Caco-2 (cell line): ENCODE measurements around the gene ERICH2. TPM values are rescaled to one million over a fixed set of nuclear protein-coding genes. Genes with fewer than 3 reads are reported as not detected.
A peak's percentile ranks its signal among the peaks of the same experiment; 100 is the strongest.

ENCODE experiments used
- BruUV-seq: library from RNA; stranded (reverse); fragments of 400-500 nt; replicated peaks from 2 replicates; lab custom pipeline; 2021; lab: Mats Ljungman, UMichigan
- CTCF ChIA-PET: fragments of 300-600 bp; sonication (Branson Sonifier 250); formaldehyde crosslinking; loops from one replicate; lab custom pipeline; 2022; ENCODE audit warnings: antibody characterized with exemption; lab: Charles Lee
- POLR2A ChIA-PET: fragments of 300-600 bp; sonication (Branson Sonifier 250); formaldehyde crosslinking; loops from one replicate; lab custom pipeline; 2022; ENCODE audit warnings: antibody characterized with exemption; lab: Charles Lee
- DNase-seq, 2 experiments: peaks; one replicate each; pipeline versions ENCODE4 v3.0.0 to v3.0.0-alpha.2; 2020 to 2022
- H3K27me3 ChIP-seq: replicated peaks from 2 replicates; pipeline ENCODE4 v1.6.0; 2011; ENCODE audit warnings: low read length; ENCODE audit not compliant: control insufficient read depth, insufficient read depth
- H3K36me3 ChIP-seq: 2 replicates; pipeline ENCODE4 v1.5.1; 2011; ENCODE audit warnings: low read length; ENCODE audit not compliant: control insufficient read depth, insufficient read depth
- H3K4me1 ChIP-seq: fragments of 250-450 bp; sonication (Bioruptor Pico); 2 replicates; pipeline ENCODE4 v1.5.1; 2020; ENCODE audit warnings: mild to moderate bottlenecking
- H3K4me3 ChIP-seq: 2 replicates; pipeline ENCODE4 v1.5.1; 2011; ENCODE audit warnings: low read depth, mild to moderate bottlenecking, control low read depth, low read length
- H3K9me3 ChIP-seq: fragments of 250-450 bp; sonication (Bioruptor Pico); 2 replicates; pipeline ENCODE4 v1.5.1; 2020; ENCODE audit warnings: mild to moderate bottlenecking, moderate library complexity
- H3K27ac Mint-ChIP-seq: one replicate; pipeline ENCODE4 v1.8.0; 2022; ENCODE audit warnings: mixed read lengths; ENCODE audit not compliant: unreplicated experiment
- H3K27me3 Mint-ChIP-seq: one replicate; pipeline ENCODE4 v1.8.0; 2022; ENCODE audit warnings: mixed read lengths; ENCODE audit not compliant: insufficient read depth, unreplicated experiment
- H3K36me3 Mint-ChIP-seq: one replicate; pipeline ENCODE4 v1.8.0; 2022; ENCODE audit warnings: mild to moderate bottlenecking, mixed read lengths; ENCODE audit not compliant: insufficient read depth, unreplicated experiment
- H3K4me1 Mint-ChIP-seq: one replicate; pipeline ENCODE4 v1.8.0; 2022; ENCODE audit warnings: low read depth, mixed read lengths; ENCODE audit not compliant: unreplicated experiment
- H3K4me3 Mint-ChIP-seq: one replicate; pipeline ENCODE4 v1.8.0; 2022; ENCODE audit warnings: mild to moderate bottlenecking, moderate library complexity, mixed read lengths; ENCODE audit not compliant: unreplicated experiment
- H3K9me3 Mint-ChIP-seq: one replicate; pipeline ENCODE4 v1.8.0; 2022; ENCODE audit warnings: mixed read lengths; ENCODE audit not compliant: unreplicated experiment
- intact Hi-C: fragments of 100-400 bp; cut with micrococcal nuclease; formaldehyde crosslinking; loops from one replicate; pipeline ENCODE4 v1.10.0; 2022; ENCODE audit not compliant: unreplicated experiment
- total RNA-seq: library from RNA; stranded (reverse); gene quantifications from 2 replicates; pipeline ENCODE4 v1.2.3, GENCODE V29; 2022
- TF ChIP-seq, protein P1 (sequence below), 2 experiments: fragments of 200-600 bp in 1 of 2; IDR thresholded peaks; 1 replicate in 1 of 2; 2 replicates in 1 of 2; pipeline versions ENCODE4 v1.5.1 to v1.8.0; 2011 to 2022; ENCODE audit warnings: antibody characterized with exemption in 1 of 2, control low read depth in 1 of 2, inconsistent platforms in 1 of 2, low read depth in 1 of 2, low read length in 1 of 2, mild to moderate bottlenecking in 1 of 2, moderate library complexity in 1 of 2; ENCODE audit not compliant: insufficient read depth in 1 of 2, severe bottlenecking in 1 of 2, unreplicated experiment in 1 of 2

Gene ERICH2
- total RNA-seq, 1 experiment from 2014 or later = 3.1 TPM

DNA sequence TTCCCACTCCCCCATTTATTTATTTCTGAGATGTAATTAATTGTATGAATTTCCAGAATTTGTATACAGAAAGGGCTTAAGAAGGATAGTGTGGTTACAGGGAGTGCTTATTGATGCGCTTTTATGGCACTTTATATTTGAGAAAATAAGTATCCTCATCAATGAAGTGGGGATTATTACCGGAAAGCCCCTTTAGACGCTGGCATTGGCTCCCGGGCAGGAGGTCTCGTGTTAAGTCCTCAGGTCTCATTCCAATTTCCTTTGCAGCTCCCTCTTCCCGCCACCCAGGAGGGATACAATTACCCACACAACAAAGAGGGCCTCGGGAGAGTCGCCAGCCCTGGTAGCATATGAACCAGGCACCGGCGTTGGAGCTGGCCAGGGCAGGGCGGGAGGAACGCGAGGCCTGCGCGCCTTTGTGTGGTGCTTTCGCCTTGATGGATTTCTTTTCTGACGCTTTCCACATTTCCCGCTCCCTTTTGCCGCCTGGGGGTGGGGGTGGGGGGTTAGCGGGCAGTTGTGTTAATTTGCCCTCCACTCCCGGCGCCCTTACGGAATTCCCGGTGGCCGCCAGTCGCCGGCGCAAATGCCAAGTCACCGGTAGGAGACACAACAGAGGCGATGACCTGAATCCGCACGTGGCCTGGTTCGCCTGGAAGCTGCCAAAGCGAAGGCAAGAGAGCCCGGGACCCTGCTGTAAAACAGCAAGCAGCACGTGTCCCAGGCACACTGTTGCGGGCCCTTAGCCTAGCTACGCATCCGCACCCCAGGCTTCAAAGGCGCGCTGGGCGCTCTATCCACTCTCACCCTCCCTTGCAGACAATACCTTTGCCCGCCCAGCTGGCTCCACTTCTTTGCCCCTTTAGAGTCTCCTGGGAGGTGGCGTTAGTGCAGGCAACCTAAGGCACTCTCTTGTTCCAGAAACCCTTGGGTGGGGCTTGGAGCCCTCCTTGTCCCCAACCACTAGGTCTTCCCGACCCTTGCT is 49.8 kb downstream of the ERICH2 start:
- TF ChIP-seq, protein P1, sequence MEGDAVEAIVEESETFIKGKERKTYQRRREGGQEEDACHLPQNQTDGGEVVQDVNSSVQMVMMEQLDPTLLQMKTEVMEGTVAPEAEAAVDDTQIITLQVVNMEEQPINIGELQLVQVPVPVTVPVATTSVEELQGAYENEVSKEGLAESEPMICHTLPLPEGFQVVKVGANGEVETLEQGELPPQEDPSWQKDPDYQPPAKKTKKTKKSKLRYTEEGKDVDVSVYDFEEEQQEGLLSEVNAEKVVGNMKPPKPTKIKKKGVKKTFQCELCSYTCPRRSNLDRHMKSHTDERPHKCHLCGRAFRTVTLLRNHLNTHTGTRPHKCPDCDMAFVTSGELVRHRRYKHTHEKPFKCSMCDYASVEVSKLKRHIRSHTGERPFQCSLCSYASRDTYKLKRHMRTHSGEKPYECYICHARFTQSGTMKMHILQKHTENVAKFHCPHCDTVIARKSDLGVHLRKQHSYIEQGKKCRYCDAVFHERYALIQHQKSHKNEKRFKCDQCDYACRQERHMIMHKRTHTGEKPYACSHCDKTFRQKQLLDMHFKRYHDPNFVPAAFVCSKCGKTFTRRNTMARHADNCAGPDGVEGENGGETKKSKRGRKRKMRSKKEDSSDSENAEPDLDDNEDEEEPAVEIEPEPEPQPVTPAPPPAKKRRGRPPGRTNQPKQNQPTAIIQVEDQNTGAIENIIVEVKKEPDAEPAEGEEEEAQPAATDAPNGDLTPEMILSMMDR (IDR thresholded peaks at IDR 0.05; ENCODE audit: insufficient read depth in 1 of 2, low read depth in 1 of 2, low read length in 1 of 2, severe bottlenecking in 1 of 2, unreplicated experiment in 1 of 2) = no peak

DNA sequence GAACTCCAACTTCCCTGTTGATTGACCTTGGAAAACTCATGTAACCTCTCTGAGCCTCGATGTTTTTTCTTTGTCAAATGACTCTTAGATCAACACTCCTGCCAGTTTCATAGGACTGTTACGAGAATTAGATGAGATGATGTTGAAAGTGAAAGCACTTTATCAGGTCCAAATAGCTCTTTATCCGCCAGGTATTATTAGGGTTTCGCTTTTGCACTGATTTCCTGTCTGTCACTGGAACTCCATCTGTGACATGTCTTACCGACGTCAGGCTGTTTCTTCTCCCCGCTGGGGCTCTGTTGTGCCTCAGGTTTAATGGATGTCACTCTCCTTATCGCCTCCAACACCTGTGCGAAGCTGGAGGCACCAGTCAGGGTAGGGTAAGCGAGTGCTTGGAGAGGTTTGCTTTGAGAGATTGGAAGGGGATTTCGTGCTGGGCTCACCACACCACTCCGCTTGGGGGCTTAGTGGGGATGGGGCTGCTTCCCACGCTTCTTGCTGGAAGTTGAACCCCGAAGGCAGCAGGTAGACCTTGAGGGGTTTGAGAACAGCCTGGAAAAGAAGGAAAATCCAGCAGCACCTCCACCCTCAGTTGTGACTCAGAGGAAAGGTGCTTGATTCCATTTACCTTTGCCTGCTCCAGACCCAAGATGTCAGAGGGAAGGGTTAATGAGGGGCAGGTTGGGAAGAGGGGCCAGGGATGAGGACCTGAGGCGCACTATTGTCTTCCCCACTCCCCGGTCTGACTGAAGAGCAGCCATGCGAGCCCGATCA is 50.8 kb downstream of the ERICH2 start:
- H3K4me3 Mint-ChIP-seq = peak overlapping the region; percentile 3
- Histone ChIP-seq H3K27me3 (no peaks in the 10 kb centered on the region), H3K9me3 (no peaks in the 10 kb centered on the region), H3K4me3 (no peak overlapping the region), H3K36me3 (no peaks in the 10 kb centered on the region), H3K4me1 (0 out of 2 replicates have a peak, but pooled peaks cover 3% of the 10 kb centered on the region)
- H3K27ac Mint-ChIP-seq = no peak overlapping the region
- DNase-seq = no peak
- H3K9me3 Mint-ChIP-seq = no peaks in the 10 kb centered on the region
- H3K4me1 Mint-ChIP-seq = peaks cover 7% of the 10 kb centered on the region
- no TSS peak for BruUV-seq
- TF ChIP-seq, protein P1 (IDR thresholded peaks at IDR 0.05; ENCODE audit: insufficient read depth in 1 of 2, low read depth in 1 of 2, low read length in 1 of 2, severe bottlenecking in 1 of 2, unreplicated experiment in 1 of 2) = no peak
- peaks cover 5% of the 10 kb centered on the region for H3K27me3 Mint-ChIP-seq
- intact Hi-C loops = no loop called here
- ChIA-PET POLR2A (no interaction called here), CTCF (no interaction called here)
- peaks cover 7% of the 10 kb centered on the region for H3K36me3 Mint-ChIP-seq

More for the DNA sequence above, 49.8 kb downstream of the ERICH2 start:
- Mint-ChIP-seq H3K9me3 (no peaks in the 10 kb centered on the region), H3K36me3 (peaks cover 7% of the 10 kb centered on the region), H3K27me3 (peaks cover 5% of the 10 kb centered on the region), H3K27ac (no peak overlapping the region), H3K4me3 (peak overlapping the region; percentile 3), H3K4me1 (peaks cover 7% of the 10 kb centered on the region)
- Histone ChIP-seq H3K36me3 (no peaks in the 10 kb centered on the region), H3K27me3 (no peaks in the 10 kb centered on the region), H3K9me3 (no peaks in the 10 kb centered on the region), H3K4me1 (peaks cover 7% of the 10 kb centered on the region; the same call in 1 of the 2 replicates), H3K4me3 (no peak overlapping the region)
- no peak for DNase-seq
- BruUV-seq = no TSS peak
- ChIA-PET CTCF (interaction anchor here (0.5 kb wide), 1 partner anchor 291 kb away, joined by 3 read pairs; no protein-coding TSS in a partner anchor), POLR2A (no interaction called here)
- intact Hi-C loops = loop anchor here (10.0 kb wide), 1 partner anchor 235 kb away; no protein-coding TSS in a partner anchor
